HPDE6-E6E7 (cell line): ENCODE measurements around the gene TMSB15A.
"Not testable (repeated sequence)": the region's sequence is repeated elsewhere in the genome, so short reads cannot be mapped to it uniquely, and the experiment has no call there.

Experiments
- DNase-seq: peaks from one replicate; pipeline ENCODE4 v3.0.0; 2011; ENCODE audit warnings: missing footprints; ENCODE audit errors: extremely low spot score

Gene TMSB15A

GRCh38 chrX:102515975-102516941 is at the start of gene TMSB15A:
Gene TMSB15A (minus strand): TSS chrX:102516739.
- peak; percentile 22 for DNase-seq

GRCh38 chrX:102560423-102561068 is 44.0 kb upstream of the TMSB15A start:
- DNase-seq: no peak

DNA sequence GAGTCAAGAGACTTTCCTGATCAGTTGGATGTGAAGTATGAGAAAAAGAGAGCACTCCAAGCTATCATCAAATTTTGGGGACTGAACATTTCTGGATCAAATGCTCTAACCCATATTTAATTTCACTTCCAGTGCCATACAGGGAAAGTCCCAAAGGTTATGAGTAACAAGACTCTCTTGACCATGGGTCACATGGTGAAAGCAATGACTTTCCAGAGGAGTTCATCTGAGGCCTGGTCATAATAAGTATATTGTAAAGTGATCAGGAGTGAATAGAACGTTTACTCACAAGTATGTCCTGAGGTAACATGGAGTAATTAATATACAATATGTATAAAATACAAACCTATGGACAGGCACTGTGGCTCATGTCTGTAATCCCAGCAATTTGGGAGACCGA is 42.1 kb upstream of the TMSB15A start:
- no peak for DNase-seq

DNA sequence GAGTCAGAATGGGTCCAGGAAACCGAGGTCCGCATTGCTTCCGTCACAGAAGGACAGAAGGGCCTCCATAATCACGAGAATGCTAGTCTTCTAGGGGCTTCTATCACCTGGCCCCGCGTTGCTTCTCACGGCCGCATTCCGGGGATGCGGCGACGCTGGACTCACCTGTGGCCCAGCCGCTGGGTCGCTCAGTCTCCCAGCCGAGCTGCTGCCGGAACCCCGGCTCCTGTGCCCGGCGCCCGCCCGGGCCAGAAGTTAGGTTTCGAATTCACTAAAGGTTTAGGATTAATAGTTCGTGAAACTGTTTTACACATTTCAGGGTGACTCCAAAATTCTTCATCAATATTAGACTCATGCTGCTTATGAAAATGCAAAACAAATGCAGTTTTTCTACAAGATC is 31.7 kb upstream of the TMSB15A start:
- DNase-seq: no peak

- no peak for DNase-seq
These were observed 30.4 kb upstream of the TMSB15A start for GRCh38 chrX:102546828-102547493.

DNA sequence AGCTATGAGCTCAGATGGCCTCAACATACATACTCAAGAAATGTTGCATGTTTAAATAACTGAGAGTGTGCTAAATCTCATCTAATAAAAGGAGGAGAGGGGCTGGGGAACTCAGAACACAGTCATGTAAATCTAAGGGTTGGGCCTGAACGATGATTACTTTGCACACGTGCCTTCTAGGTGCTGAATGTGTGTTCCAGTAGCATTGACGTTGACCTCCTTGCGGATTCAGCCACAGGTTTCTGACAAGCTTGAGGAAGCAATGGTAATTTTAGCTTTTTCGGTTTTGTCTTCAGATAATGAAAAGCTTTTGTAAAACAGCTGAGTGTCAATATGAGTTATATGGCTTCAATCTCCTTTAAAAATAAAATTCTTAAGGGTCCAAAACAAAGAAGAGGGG is 29.6 kb upstream of the TMSB15A start:
- not testable (repeated sequence) for DNase-seq

GRCh38 chrX:102535958-102536357 is 19.4 kb upstream of the TMSB15A start:
- no peak for DNase-seq

GRCh38 chrX:102517326-102517725 is 787 bp upstream of the TMSB15A start:
- no peak for DNase-seq

DNA sequence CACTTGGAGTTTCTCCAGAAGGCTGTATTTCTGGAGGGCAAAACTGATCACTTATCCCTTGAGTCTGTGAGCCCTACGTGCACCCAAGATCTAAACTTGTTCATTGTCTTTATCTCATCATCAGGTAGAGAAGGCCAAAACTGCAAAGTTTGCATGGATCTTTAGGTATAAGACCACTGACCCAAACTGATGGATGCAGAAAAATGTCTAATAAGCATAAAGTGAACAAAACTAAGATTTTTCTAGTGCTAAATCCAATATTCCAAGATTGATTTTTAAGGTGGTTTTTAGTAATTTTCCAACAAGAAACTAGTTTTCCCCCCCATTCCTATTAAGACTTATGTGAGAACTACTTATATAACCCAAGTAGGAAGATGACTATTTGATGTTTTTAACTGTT is 2.0 kb downstream of the TMSB15A start:
- no peak for DNase-seq

DNA sequence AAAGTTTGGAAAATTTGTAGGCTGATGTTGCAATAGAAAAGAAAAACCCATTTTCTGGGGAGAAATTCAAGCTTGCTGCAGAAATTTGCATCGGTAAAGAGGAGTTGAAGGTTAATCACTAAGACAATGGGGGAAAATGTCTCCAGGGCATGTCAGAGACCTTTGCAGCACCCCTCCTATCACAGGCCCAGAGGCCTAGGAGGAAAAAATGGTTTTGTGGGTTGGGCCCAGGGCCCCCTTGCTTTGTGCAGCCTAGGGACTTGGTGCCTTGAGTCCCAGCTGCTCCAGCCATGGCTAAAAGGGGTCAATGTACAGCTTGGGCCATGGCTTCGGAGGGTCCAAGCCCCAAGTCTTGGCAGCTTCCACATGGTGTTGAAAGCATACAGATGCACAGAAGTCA is 17.8 kb downstream of the TMSB15A start:
- no peak for DNase-seq

DNA sequence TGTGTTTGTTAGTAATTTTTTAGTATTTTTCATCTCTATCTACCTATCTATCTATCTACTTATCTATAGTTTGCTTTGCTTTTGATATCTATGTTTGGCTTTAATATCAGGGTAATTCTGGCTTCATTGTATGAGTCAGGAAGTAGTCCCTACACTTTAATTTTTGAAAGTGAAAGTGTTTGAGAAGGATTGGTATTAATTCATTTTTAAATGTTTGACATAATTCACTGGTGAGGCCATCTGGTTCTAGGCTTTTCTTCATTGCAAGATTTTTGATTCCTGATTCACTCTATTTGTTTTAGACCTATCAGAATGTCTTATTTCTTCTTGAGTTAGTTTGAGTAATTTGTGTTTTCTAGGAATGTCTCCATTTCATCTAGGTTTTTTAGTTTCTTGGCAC is 24.8 kb downstream of the TMSB15A start:
- no peak for DNase-seq

- DNase-seq: not testable (repeated sequence)
These were observed 37.8 kb downstream of the TMSB15A start for GRCh38 chrX:102478765-102479164.

- DNase-seq: not testable (repeated sequence)
These were observed 44.7 kb downstream of the TMSB15A start, which contains the start of gene TCP11X2 for GRCh38 chrX:102471762-102472220. Gene TCP11X2 (minus strand): TSS chrX:102471812.

GRCh38 chrX:102470215-102470614 is 46.3 kb downstream of the TMSB15A start:
- not testable (repeated sequence) for DNase-seq
